H1 (cell line): ENCODE data around the gene SEMA3E. TPM values are rescaled to one million over a fixed set of nuclear protein-coding genes. Genes with fewer than 3 reads are reported as not detected.

Experiments used
- CTCF ChIA-PET: fragments of 300-600 bp; sonication (Branson Sonifier 250); formaldehyde crosslinking; loops from one replicate; lab custom pipeline; 2021; ENCODE audit not compliant: partially characterized antibody; lab: Charles Lee
- POLR2A ChIA-PET: fragments of 300-600 bp; sonication (Branson Sonifier 250); formaldehyde crosslinking; loops from one replicate; lab custom pipeline; 2021; ENCODE audit warnings: inconsistent platforms; ENCODE audit not compliant: partially characterized antibody; lab: Charles Lee
- DNase-seq, 2 experiments: peaks; one replicate each; pipeline versions ENCODE4 v3.0.0 to v3.0.0-alpha.2; 2010 to 2022; ENCODE audit warnings: low spot score in 2 of 2, low read depth in 1 of 2, mixed read lengths in 1 of 2
- FAIRE-seq: peaks from 2 replicates; lab custom pipeline; 2011; peaks lifted over from hg19 to GRCh38; lab: Jason Lieb, UNC
- H2AFZ ChIP-seq: 2 replicates; pipeline ENCODE4 v1.8.1; 2012; ENCODE audit warnings: low read length, inconsistent platforms
- H2AK5ac ChIP-seq: 2 replicates; pipeline ENCODE4 v1.6.1; 2013; ENCODE audit warnings: low read depth, low read length
- H2BK120ac ChIP-seq: replicated peaks from 2 replicates; pipeline ENCODE3; 2013; ENCODE audit warnings: low read depth, low read length, inconsistent platforms
- H2BK12ac ChIP-seq: 2 replicates; pipeline ENCODE4 v1.6.1; 2013; ENCODE audit warnings: low read depth, low read length
- H2BK15ac ChIP-seq: 2 replicates; pipeline ENCODE4 v1.6.1; 2013; ENCODE audit warnings: low read length
- H2BK20ac ChIP-seq: 2 replicates; pipeline ENCODE4 v1.6.1; 2013; ENCODE audit warnings: low read length
- H2BK5ac ChIP-seq: 2 replicates; pipeline ENCODE4 v1.6.1; 2013; ENCODE audit warnings: low read depth, low read length
- H3K14ac ChIP-seq: 2 replicates; pipeline ENCODE4 v1.6.1; 2013; ENCODE audit warnings: inconsistent platforms; ENCODE audit not compliant: insufficient read length
- H3K18ac ChIP-seq: 2 replicates; pipeline ENCODE4 v1.6.1; 2013; ENCODE audit warnings: low read length; ENCODE audit errors: extremely low read depth
- H3K23ac ChIP-seq: 2 replicates; pipeline ENCODE4 v1.6.1; 2013; ENCODE audit warnings: inconsistent platforms; ENCODE audit not compliant: insufficient read length
- H3K23me2 ChIP-seq: 2 replicates; pipeline ENCODE4 v1.6.1; 2013; ENCODE audit warnings: low read depth, low read length
- H3K27ac ChIP-seq: 2 replicates; pipeline ENCODE4 v1.6.1; 2011; ENCODE audit warnings: low read depth, low read length, inconsistent platforms
- H3K27me3 ChIP-seq, 4 experiments: replicated peaks in 1 of 4; 1 replicate in 1 of 4; 2 replicates in 3 of 4; pipeline versions ENCODE4 v1.6.1 to v1.8.1; 2011 to 2013; ENCODE audit warnings: low read length in 3 of 4, mild to moderate bottlenecking in 3 of 4, inconsistent platforms in 2 of 4, mixed read lengths in 2 of 4, moderate library complexity in 1 of 4; ENCODE audit not compliant: control insufficient read depth in 3 of 4, insufficient read depth in 3 of 4; ENCODE audit errors: extremely low read depth in 1 of 4
- H3K36me3 ChIP-seq, 4 experiments: 2 replicates each; pipeline versions ENCODE4 v1.6.1 to v1.8.1; 2011 to 2013; ENCODE audit warnings: mild to moderate bottlenecking in 4 of 4, low read length in 3 of 4, moderate library complexity in 2 of 4, control low read depth in 1 of 4, inconsistent platforms in 1 of 4; ENCODE audit not compliant: insufficient read depth in 4 of 4, control insufficient read depth in 2 of 4
- H3K4ac ChIP-seq: replicated peaks from 2 replicates; pipeline ENCODE3; 2013; ENCODE audit warnings: low read length, low read depth, mixed read lengths, inconsistent platforms; ENCODE audit not compliant: insufficient read length
- H3K4me1 ChIP-seq, 4 experiments: replicated peaks in 1 of 4; 1 replicate in 1 of 4; 2 replicates in 3 of 4; pipeline versions ENCODE4 v1.6.1 to v1.8.1; 2011 to 2013; ENCODE audit warnings: low read length in 3 of 4, inconsistent platforms in 2 of 4, mixed read lengths in 1 of 4; ENCODE audit not compliant: insufficient read depth in 4 of 4, control insufficient read depth in 3 of 4
- H3K4me2 ChIP-seq, 2 experiments: 2 replicates each; pipeline versions ENCODE4 v1.6.1 to v1.8.1; 2011 to 2013; ENCODE audit warnings: low read depth in 2 of 2, low read length in 2 of 2, control low read depth in 1 of 2, inconsistent platforms in 1 of 2, mild to moderate bottlenecking in 1 of 2; ENCODE audit not compliant: insufficient read depth in 1 of 2
- H3K4me3 ChIP-seq, 4 experiments: fragments of 200-600, 300-600 bp in 1 of 4; sonication (generic), shearing (Covaris generic), sonication (Bioruptor Twin) in 1 of 4; 2 replicates each; pipeline versions ENCODE4 v1.5.1 to v1.8.1; 2011 to 2016; ENCODE audit warnings: low read length in 4 of 4, low read depth in 3 of 4, control low read depth in 2 of 4, inconsistent platforms in 2 of 4, mild to moderate bottlenecking in 2 of 4, mixed read lengths in 1 of 4, moderate library complexity in 1 of 4; ENCODE audit not compliant: insufficient read depth in 2 of 4; ENCODE audit errors: extremely low read depth in 1 of 4
- H3K56ac ChIP-seq: replicated peaks from 2 replicates; pipeline ENCODE3; 2013; ENCODE audit warnings: low read depth, mild to moderate bottlenecking, mixed read lengths, low read length, inconsistent platforms; ENCODE audit not compliant: insufficient read length
- H3K79me1 ChIP-seq: 2 replicates; pipeline ENCODE4 v1.6.1; 2013; ENCODE audit warnings: low read depth, low read length, control low read depth
- H3K79me2 ChIP-seq, 2 experiments: 2 replicates each; pipeline versions ENCODE4 v1.6.1 to v1.8.1; 2012 to 2013; ENCODE audit warnings: low read length in 2 of 2, mild to moderate bottlenecking in 2 of 2, inconsistent platforms in 1 of 2; ENCODE audit not compliant: insufficient read depth in 2 of 2, control insufficient read depth in 1 of 2
- H3K9ac ChIP-seq, 4 experiments: replicated peaks in 1 of 4; 1 replicate in 1 of 4; 2 replicates in 3 of 4; pipeline versions ENCODE4 v1.6.1 to v1.8.1; 2011 to 2013; ENCODE audit warnings: low read depth in 3 of 4, low read length in 3 of 4, control low read depth in 2 of 4, mild to moderate bottlenecking in 2 of 4, moderate library complexity in 2 of 4, inconsistent platforms in 1 of 4; ENCODE audit errors: extremely low read depth in 1 of 4
- H3K9me3 ChIP-seq, 2 experiments: 2 replicates each; pipeline versions ENCODE4 v1.6.1 to v1.8.1; 2012 to 2013; ENCODE audit warnings: mild to moderate bottlenecking in 2 of 2, moderate library complexity in 2 of 2, control low read depth in 1 of 2, inconsistent platforms in 1 of 2, low read depth in 1 of 2, low read length in 1 of 2, mixed read lengths in 1 of 2; ENCODE audit not compliant: insufficient read depth in 2 of 2
- H4K20me1 ChIP-seq, 2 experiments: replicated peaks in 1 of 2; 2 replicates each; pipeline versions ENCODE3 to v1.8.1; 2011 to 2013; ENCODE audit warnings: inconsistent platforms in 2 of 2, low read length in 2 of 2, mild to moderate bottlenecking in 1 of 2; ENCODE audit not compliant: insufficient read depth in 2 of 2, control insufficient read depth in 1 of 2
- H4K5ac ChIP-seq: 2 replicates; pipeline ENCODE4 v1.6.1; 2013; ENCODE audit warnings: low read length, low read depth, mixed read lengths, inconsistent platforms; ENCODE audit not compliant: insufficient read length
- H4K8ac ChIP-seq: 2 replicates; pipeline ENCODE4 v1.8.0; 2013; ENCODE audit warnings: mild to moderate bottlenecking, moderate library complexity, low read length, inconsistent platforms; ENCODE audit not compliant: insufficient read depth; ENCODE audit errors: extremely low read depth
- H4K91ac ChIP-seq: replicated peaks from 2 replicates; pipeline ENCODE3; 2013; ENCODE audit warnings: low read length, mixed read lengths, inconsistent platforms; ENCODE audit not compliant: insufficient read length
- BRCA1 ChIP-seq: IDR thresholded peaks from 2 replicates; pipeline ENCODE4 v1.6.1; 2012; ENCODE audit warnings: low read depth, low read length, improper control_type of control experiment
- KDM4A ChIP-seq: IDR thresholded peaks from one replicate; pipeline ENCODE4 v1.7.1; 2012; ENCODE audit warnings: low read depth, mild to moderate bottlenecking, moderate library complexity, low read length, inconsistent platforms; ENCODE audit not compliant: severe bottlenecking
- KDM5A ChIP-seq: fragments of 200-600 bp; IDR thresholded peaks from 2 replicates; pipeline ENCODE4 v1.7.1; 2012; ENCODE audit warnings: mild to moderate bottlenecking, low read length, inconsistent platforms, mixed read lengths
- WGBS, 2 experiments: shearing (Covaris generic) in 1 of 2; methylation state at CpG; one replicate each; pipeline versions ENCODE4 v1.1.6 to v1.1.7; 2013 to 2015; ENCODE audit warnings: low lambda C conversion rate in 2 of 2, mixed read lengths in 2 of 2, inconsistent platforms in 1 of 2, low coverage in 1 of 2, missing lambda C conversion rate in 1 of 2; ENCODE audit not compliant: insufficient replicate concordance in 2 of 2, insufficient coverage in 1 of 2, insufficient read length in 1 of 2; ENCODE audit errors: extremely low coverage in 1 of 2, missing lambda C conversion rate in 1 of 2; 5-methylcytosine and 5-hydroxymethylcytosine counted together
- polyA plus RNA-seq, 7 experiments: library from polyadenylated mRNA; depleted of rRNA in 3 of 7; stranded (reverse) in 5 of 7; unstranded in 2 of 7; fragments of >200 nt in 5 of 7; fragments of 200-250 nt in 2 of 7; gene quantifications; 1 replicate in 5 of 7; 2 replicates in 1 of 7; 4 replicates in 1 of 7; pipeline versions ENCODE4 v1.2.1 to v1.2.3, GENCODE V29; 2011 to 2013; ENCODE audit warnings: missing spikeins in 2 of 7, mixed read lengths in 2 of 7
- total RNA-seq: library from RNA; stranded (reverse); fragmentation: NEBNext Ultra II Directional; extraction: Animal tissue kit (Norgen Biotek cat#: 25700); gene quantifications from 2 replicates; pipeline ENCODE4 v1.2.1, GENCODE V29; 2021

The SEMA3E gene
- total and polyA plus RNA-seq, 2 of the 8 experiments (the other 6 are each of a cell fraction or from before 2014, with no cell fraction given) = 0.93 to 0.94 TPM

- POLR2A ChIA-PET = interaction anchor here (0.5 to 0.6 kb wide), 2 partner anchors 34 to 189 kb away, joined by 3 read pairs; no protein-coding TSS in a partner anchor
- Histone ChIP-seq H3K9me3 (no peaks in the 10 kb centered on the region), H4K91ac (no peak overlapping the region), H2BK12ac (no peak overlapping the region), H3K14ac (no peak overlapping the region), H3K23me2 (no peaks in the 10 kb centered on the region), H2BK5ac (no peak overlapping the region), H2BK120ac (no peak overlapping the region), H3K56ac (no peak overlapping the region), H2AK5ac (no peak overlapping the region), H4K5ac (no peak overlapping the region), H3K4me1 (peaks cover 0 to 2% (median 0%) of the 10 kb centered on the region in 4 experiments; a peak in 1 of 7 replicates), H3K18ac (no peak overlapping the region)
- TF ChIP-seq KDM4A (no peak), BRCA1 (no peak), KDM5A (no peak)
- TF ChIP-seq, all 59 proteins: peak for 0
- H2BK15ac ChIP-seq = no peak overlapping the region
- H3K27me3 ChIP-seq = no peaks in the 10 kb centered on the region
- FAIRE-seq (no peak), DNase-seq (no peak)
- WGBS, 2 experiments = 96% methylated on average over 1 of the region's 1 CpG; no CpG with 5 or more reads in 1 of the 2 experiments
- H3K4me3 ChIP-seq = no peak overlapping the region
- H3K4ac ChIP-seq = no peak overlapping the region
- no peaks in the 10 kb centered on the region for H3K79me2 ChIP-seq
- H3K36me3 ChIP-seq = no peaks in the 10 kb centered on the region
- no peak overlapping the region for H4K8ac ChIP-seq
- H3K23ac ChIP-seq = no peak overlapping the region
- H3K4me2 ChIP-seq = no peak overlapping the region
- H2AFZ ChIP-seq = no peak overlapping the region
- no peaks in the 10 kb centered on the region for H4K20me1 ChIP-seq
- H3K79me1 ChIP-seq = no peaks in the 10 kb centered on the region
- no peak overlapping the region for H3K27ac ChIP-seq
- no peak overlapping the region for H2BK20ac ChIP-seq
- no peak overlapping the region for H3K9ac ChIP-seq
- CTCF ChIA-PET = interaction anchor here (1.2 to 1.7 kb wide), 2 partner anchors 26 to 49 kb away, joined by 3 to 4 read pairs; no protein-coding TSS in a partner anchor
Measured at GRCh38 chr7:83562289-83562688, 86.7 kb downstream of the SEMA3E start.
